ENCODE data around the gene PRR5L. TPM values are rescaled to one million over a fixed set of nuclear protein-coding genes. Genes with fewer than 3 reads are reported as not detected.

Gene PRR5L
- total and polyA plus RNA-seq, 2 experiments from 2014 or later: 3.1 to 8.9 TPM

DNA sequence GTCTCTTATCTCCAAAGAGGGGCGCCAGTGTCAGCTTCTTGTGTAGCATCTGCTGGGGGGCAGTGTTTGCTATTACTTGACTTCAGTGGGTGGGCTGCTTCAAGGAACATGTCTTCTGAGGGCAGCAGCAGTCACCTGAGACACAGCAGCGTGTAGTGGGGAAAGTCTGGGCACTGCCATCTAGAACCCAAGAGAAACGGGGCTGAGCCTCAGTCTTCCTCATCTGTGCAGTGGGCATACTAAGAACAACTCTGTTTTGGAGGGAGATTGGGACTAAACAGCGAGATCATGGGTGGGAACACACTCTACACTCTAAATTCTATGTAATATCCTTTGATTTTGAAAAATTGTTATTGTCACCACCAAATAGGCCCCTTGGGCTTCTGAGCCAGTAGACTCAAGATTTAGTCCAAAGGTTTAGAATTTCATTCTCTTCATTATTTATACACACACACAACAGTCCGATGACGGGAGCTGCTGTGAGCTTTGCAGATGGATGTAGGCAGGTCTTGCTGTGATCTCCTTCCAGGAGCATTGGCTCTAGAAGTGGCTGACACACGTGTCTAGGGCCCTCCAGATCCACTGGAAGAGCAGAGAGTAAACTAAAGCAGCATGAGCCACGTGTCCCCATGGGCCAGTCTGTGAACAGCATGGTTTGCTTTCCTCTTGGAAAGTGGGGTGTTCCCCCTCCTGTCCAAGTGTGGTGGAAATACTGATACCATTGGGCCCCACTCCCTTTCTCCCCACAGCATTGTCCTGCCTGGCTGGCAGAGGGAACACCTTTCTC lies 162.2 kb downstream of the PRR5L start:
- Mint-ChIP-seq H3K9me3 (no peaks in the 10 kb centered on the region; the same call in 2 of the 3 replicates), H3K27me3 (ENCODE audit: insufficient read depth, low read depth, poor library complexity) (peaks cover 3% of the 10 kb centered on the region), H3K27ac (no peak overlapping the region)

DNA sequence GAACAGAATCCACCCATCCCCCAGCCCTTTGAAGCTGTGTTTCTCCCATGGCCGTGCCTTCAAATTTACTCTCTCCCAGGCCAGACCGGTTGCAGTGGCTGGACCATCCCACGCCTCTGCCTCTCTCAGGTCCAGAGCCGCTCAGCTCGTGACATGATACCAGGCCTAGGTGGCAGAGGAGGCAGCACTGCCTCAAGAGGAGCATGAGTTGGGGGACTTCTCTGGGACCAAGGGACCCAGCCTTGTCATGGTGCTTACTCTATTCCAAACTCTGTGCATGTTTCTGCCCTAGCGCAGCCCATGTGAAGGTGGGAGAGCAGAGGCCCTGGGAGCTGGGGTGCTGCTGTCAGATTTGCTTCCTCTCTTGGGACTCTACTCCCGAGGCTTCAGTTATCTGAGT lies 163.0 kb downstream of the PRR5L start:
- H3K4me3 ChIP-seq: no peak overlapping the region
- no peaks in the 10 kb centered on the region for H3K9me2 ChIP-seq (ENCODE audit: insufficient read depth)
- no peak overlapping the region for H2AFZ ChIP-seq
- H4K20me1 ChIP-seq (replicated peaks; ENCODE audit: insufficient read depth): no peaks in the 10 kb centered on the region
- DNase-seq (ENCODE audit: low spot score) (no peak), ATAC-seq (no peak)
- no peaks in the 10 kb centered on the region for H3K36me3 ChIP-seq (ENCODE audit: insufficient read depth)
- no peak overlapping the region for H3K4me2 ChIP-seq
- Mint-ChIP-seq H3K27ac (no peak overlapping the region), H3K4me1 (peaks cover 28% of the 10 kb centered on the region), H3K36me3 (ENCODE audit: low read depth) (no peaks in the 10 kb centered on the region), H3K4me3 (no peak overlapping the region), H3K27me3 (ENCODE audit: insufficient read depth, low read depth, poor library complexity) (no peaks in the 10 kb centered on the region), H3K9me3 (no peaks in the 10 kb centered on the region)
- H3K4me1 ChIP-seq (ENCODE audit: insufficient read depth): peaks cover 14% of the 10 kb centered on the region
- H3K27ac ChIP-seq (ENCODE audit: low read depth): no peak overlapping the region
- no peaks in the 10 kb centered on the region for H3F3A ChIP-seq (replicated peaks; ENCODE audit: low read depth)
- no peaks in the 10 kb centered on the region for H3K27me3 ChIP-seq (ENCODE audit: insufficient read depth)
- no peaks in the 10 kb centered on the region for H3K79me2 ChIP-seq (replicated peaks; ENCODE audit: insufficient read depth)
- no peak for TF ChIP-seq JUNB (IDR thresholded peaks at IDR 0.05; ENCODE audit: unreplicated experiment)
- TF ChIP-seq ZNF331 (CRISPR knock-in tag; IDR thresholded peaks at IDR 0.05; ENCODE audit: low read depth): no peak
- TF ChIP-seq, protein P1, sequence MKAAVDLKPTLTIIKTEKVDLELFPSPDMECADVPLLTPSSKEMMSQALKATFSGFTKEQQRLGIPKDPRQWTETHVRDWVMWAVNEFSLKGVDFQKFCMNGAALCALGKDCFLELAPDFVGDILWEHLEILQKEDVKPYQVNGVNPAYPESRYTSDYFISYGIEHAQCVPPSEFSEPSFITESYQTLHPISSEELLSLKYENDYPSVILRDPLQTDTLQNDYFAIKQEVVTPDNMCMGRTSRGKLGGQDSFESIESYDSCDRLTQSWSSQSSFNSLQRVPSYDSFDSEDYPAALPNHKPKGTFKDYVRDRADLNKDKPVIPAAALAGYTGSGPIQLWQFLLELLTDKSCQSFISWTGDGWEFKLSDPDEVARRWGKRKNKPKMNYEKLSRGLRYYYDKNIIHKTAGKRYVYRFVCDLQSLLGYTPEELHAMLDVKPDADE (IDR thresholded peaks at IDR 0.05): no peak
- TF ChIP-seq, protein P2, sequence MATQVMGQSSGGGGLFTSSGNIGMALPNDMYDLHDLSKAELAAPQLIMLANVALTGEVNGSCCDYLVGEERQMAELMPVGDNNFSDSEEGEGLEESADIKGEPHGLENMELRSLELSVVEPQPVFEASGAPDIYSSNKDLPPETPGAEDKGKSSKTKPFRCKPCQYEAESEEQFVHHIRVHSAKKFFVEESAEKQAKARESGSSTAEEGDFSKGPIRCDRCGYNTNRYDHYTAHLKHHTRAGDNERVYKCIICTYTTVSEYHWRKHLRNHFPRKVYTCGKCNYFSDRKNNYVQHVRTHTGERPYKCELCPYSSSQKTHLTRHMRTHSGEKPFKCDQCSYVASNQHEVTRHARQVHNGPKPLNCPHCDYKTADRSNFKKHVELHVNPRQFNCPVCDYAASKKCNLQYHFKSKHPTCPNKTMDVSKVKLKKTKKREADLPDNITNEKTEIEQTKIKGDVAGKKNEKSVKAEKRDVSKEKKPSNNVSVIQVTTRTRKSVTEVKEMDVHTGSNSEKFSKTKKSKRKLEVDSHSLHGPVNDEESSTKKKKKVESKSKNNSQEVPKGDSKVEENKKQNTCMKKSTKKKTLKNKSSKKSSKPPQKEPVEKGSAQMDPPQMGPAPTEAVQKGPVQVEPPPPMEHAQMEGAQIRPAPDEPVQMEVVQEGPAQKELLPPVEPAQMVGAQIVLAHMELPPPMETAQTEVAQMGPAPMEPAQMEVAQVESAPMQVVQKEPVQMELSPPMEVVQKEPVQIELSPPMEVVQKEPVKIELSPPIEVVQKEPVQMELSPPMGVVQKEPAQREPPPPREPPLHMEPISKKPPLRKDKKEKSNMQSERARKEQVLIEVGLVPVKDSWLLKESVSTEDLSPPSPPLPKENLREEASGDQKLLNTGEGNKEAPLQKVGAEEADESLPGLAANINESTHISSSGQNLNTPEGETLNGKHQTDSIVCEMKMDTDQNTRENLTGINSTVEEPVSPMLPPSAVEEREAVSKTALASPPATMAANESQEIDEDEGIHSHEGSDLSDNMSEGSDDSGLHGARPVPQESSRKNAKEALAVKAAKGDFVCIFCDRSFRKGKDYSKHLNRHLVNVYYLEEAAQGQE (IDR thresholded peaks at IDR 0.05; ENCODE audit: unreplicated experiment): no peak
- TF ChIP-seq EZH2 (IDR thresholded peaks at IDR 0.05; ENCODE audit: low read depth, unreplicated experiment): no peak
- no peak for TF ChIP-seq STAT1 (IDR thresholded peaks at IDR 0.05; ENCODE audit: unreplicated experiment)
- no peak for TF ChIP-seq CREB1 (CRISPR knock-in tag; IDR thresholded peaks at IDR 0.05; ENCODE audit: low read depth)
- TF ChIP-seq, protein P3, sequence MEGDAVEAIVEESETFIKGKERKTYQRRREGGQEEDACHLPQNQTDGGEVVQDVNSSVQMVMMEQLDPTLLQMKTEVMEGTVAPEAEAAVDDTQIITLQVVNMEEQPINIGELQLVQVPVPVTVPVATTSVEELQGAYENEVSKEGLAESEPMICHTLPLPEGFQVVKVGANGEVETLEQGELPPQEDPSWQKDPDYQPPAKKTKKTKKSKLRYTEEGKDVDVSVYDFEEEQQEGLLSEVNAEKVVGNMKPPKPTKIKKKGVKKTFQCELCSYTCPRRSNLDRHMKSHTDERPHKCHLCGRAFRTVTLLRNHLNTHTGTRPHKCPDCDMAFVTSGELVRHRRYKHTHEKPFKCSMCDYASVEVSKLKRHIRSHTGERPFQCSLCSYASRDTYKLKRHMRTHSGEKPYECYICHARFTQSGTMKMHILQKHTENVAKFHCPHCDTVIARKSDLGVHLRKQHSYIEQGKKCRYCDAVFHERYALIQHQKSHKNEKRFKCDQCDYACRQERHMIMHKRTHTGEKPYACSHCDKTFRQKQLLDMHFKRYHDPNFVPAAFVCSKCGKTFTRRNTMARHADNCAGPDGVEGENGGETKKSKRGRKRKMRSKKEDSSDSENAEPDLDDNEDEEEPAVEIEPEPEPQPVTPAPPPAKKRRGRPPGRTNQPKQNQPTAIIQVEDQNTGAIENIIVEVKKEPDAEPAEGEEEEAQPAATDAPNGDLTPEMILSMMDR (conservative IDR thresholded peaks at IDR 0.05; ENCODE audit: low read depth in 2 of 2): no peak

More for the DNA sequence above, 162.2 kb downstream of the PRR5L start:
- DNase-seq (ENCODE audit: low spot score) (peak; percentile 18), ATAC-seq (no peak)
- Histone ChIP-seq H3K4me2 (no peak overlapping the region), H2AFZ (no peak overlapping the region), H3K36me3 (ENCODE audit: insufficient read depth) (no peaks in the 10 kb centered on the region), H3K9me2 (ENCODE audit: insufficient read depth) (no peaks in the 10 kb centered on the region), H3K4me1 (ENCODE audit: insufficient read depth) (peaks cover 14% of the 10 kb centered on the region), H3K4me3 (no peak overlapping the region), H3K27me3 (ENCODE audit: insufficient read depth) (no peaks in the 10 kb centered on the region), H3K79me2 (replicated peaks; ENCODE audit: insufficient read depth) (no peaks in the 10 kb centered on the region), H4K20me1 (replicated peaks; ENCODE audit: insufficient read depth) (no peaks in the 10 kb centered on the region), H3K27ac (ENCODE audit: low read depth) (no peak overlapping the region), H3F3A (replicated peaks; ENCODE audit: low read depth) (no peaks in the 10 kb centered on the region)
- no peak overlapping the region for H3K4me3 Mint-ChIP-seq
- peaks cover 34% of the 10 kb centered on the region for H3K4me1 Mint-ChIP-seq
- TF ChIP-seq, protein P3 (conservative IDR thresholded peaks at IDR 0.05; ENCODE audit: low read depth in 2 of 2): peak; percentile 20 to 22; a peak in 2 of 4 replicates
- TF ChIP-seq CREB1 (CRISPR knock-in tag; IDR thresholded peaks at IDR 0.05; ENCODE audit: low read depth): no peak
- H3K36me3 Mint-ChIP-seq (ENCODE audit: low read depth): no peaks in the 10 kb centered on the region; the same call in 2 of the 3 replicates

Measured in GM23338 (cell line).